Body of pancreas (tissue), 4 donors: ENCODE results near the gene GRID2. TPM values are rescaled to one million over a fixed set of nuclear protein-coding genes. Genes with fewer than 3 reads are reported as not detected.

ENCODE experiments used
- ATAC-seq: fragments of 150-250 bp; one replicate; pipeline ENCODE4 v1.9.1; 2016
- DNase-seq, 4 donors: peaks; one replicate each; pipeline ENCODE4 v3.0.0-alpha.2; 2019
- H3K27ac ChIP-seq, 4 donors: fragments of 200-600 bp; sonication (generic); 1 replicate in 3 of 4; 2 replicates in 1 of 4; pipeline versions ENCODE4 v1.5.1 to v1.6.1; 2016 to 2019; ENCODE audit warnings: mild to moderate bottlenecking in 1 of 4, mixed read lengths in 1 of 4, moderate library complexity in 1 of 4
- H3K27me3 ChIP-seq, 2 donors: fragments of 200-600 bp; sonication (generic); one replicate each; pipeline ENCODE4 v1.6.0; 2016; ENCODE audit warnings: mild to moderate bottlenecking in 1 of 2
- H3K36me3 ChIP-seq, 2 donors: fragments of 200-600 bp; sonication (generic); replicated peaks in 1 of 2; 2 replicates each; pipeline ENCODE4 v1.5.1; 2016; ENCODE audit warnings: low read depth in 2 of 2; ENCODE audit not compliant: insufficient read depth in 1 of 2
- H3K4me1 ChIP-seq: fragments of 200-600 bp; sonication (generic); one replicate; pipeline ENCODE4 v1.6.0; 2016
- H3K4me3 ChIP-seq, 2 donors: fragments of 200-600 bp; sonication (generic); 1 replicate in 1 of 2; 2 replicates in 1 of 2; pipeline ENCODE4 v1.5.1; 2016 to 2019
- H3K9me3 ChIP-seq, 3 donors: fragments of 200-600 bp; sonication (generic); 1 replicate in 2 of 3; 2 replicates in 1 of 3; pipeline ENCODE4 v1.5.1; 2016
- CTCF ChIP-seq, 7 experiments: fragments of 450-650 bp in 4 of 7; fragments of 200-600 bp in 3 of 7; sonication (generic) in 3 of 7; IDR thresholded peaks; one replicate each; pipeline ENCODE4 v1.5.1; 2016 to 2019; ENCODE audit warnings: antibody characterized with exemption in 7 of 7
- POLR2A ChIP-seq, 3 donors: fragments of 450-650 bp; IDR thresholded peaks; one replicate each; pipeline ENCODE4 v1.6.1; 2016; ENCODE audit warnings: antibody characterized with exemption in 3 of 3, mild to moderate bottlenecking in 2 of 3
- WGBS, 2 donors: methylation state at CpG; one replicate each; pipeline ENCODE4 v1.1.5; 2017; 5-methylcytosine and 5-hydroxymethylcytosine counted together
- intact Hi-C: fragments of 100-400 bp; cut with DNase I; formaldehyde crosslinking; loops from one replicate; pipeline ENCODE4 v1.15.1; 2023
- total RNA-seq, 2 donors: library from RNA; depleted of rRNA; stranded (reverse); fragments of >200 nt; gene quantifications; one replicate each; pipeline ENCODE4 v1.1.0, GENCODE V29; 2016

GRID2 gene
- total RNA-seq, 2 donors from 2014 or later, result not detected

GRCh38 chr4:93182722-93183121 is 879.0 kb downstream of the GRID2 start:
- no peak for TF ChIP-seq CTCF (IDR thresholded peaks at IDR 0.05)
- no peak for TF ChIP-seq POLR2A (IDR thresholded peaks at IDR 0.05)
- no peak overlapping the region for H3K4me3 ChIP-seq
- ATAC-seq (no peak), DNase-seq (no peak)
- 33 to 54% methylated on average over 4 of the region's 4 CpGs for WGBS, 2 donors
- H3K4me1 ChIP-seq, result no peaks in the 10 kb centered on the region
- H3K27ac ChIP-seq, result no peak overlapping the region
- H3K36me3 ChIP-seq, result no peaks in the 10 kb centered on the region
- intact Hi-C loops, result no loop called here
- H3K27me3 ChIP-seq, result no peaks in the 10 kb centered on the region
- H3K9me3 ChIP-seq, result no peaks in the 10 kb centered on the region

- DNase-seq (no peak), ATAC-seq (peak; percentile 30)
- intact Hi-C loops, result no loop called here
- Histone ChIP-seq H3K4me3 (no peak overlapping the region), H3K27ac (no peak overlapping the region), H3K27me3 (no peaks in the 10 kb centered on the region), H3K4me1 (no peaks in the 10 kb centered on the region), H3K36me3 (no peaks in the 10 kb centered on the region), H3K9me3 (no peaks in the 10 kb centered on the region)
- no peak for TF ChIP-seq CTCF (IDR thresholded peaks at IDR 0.05)
- no peak for TF ChIP-seq POLR2A (IDR thresholded peaks at IDR 0.05)
These were observed 879.8 kb downstream of the GRID2 start for GRCh38 chr4:93183576-93183975.

- DNase-seq, result no peak
- TF ChIP-seq CTCF (IDR thresholded peaks at IDR 0.05) (no peak), POLR2A (IDR thresholded peaks at IDR 0.05) (no peak)
- no peaks in the 10 kb centered on the region for H3K4me1 ChIP-seq
- ATAC-seq, result no peak
- H3K27ac ChIP-seq, result no peak overlapping the region
- H3K27me3 ChIP-seq, result no peaks in the 10 kb centered on the region
- no peaks in the 10 kb centered on the region for H3K9me3 ChIP-seq
- H3K36me3 ChIP-seq, result no peaks in the 10 kb centered on the region
- no peak overlapping the region for H3K4me3 ChIP-seq
- 46 to 51% methylated on average over 2 of the region's 2 CpGs for WGBS, 2 donors
- intact Hi-C loops, result no loop called here
These were observed 880.3 kb downstream of the GRID2 start for GRCh38 chr4:93184053-93184452.

GRCh38 chr4:93186846-93187245 is 883.1 kb downstream of the GRID2 start:
- WGBS, 2 donors, result 77 to 89% methylated on average over 1 of the region's 1 CpG
- no peak for ATAC-seq
- no peak overlapping the region for H3K27ac ChIP-seq
- intact Hi-C loops, result no loop called here
- no peaks in the 10 kb centered on the region for H3K36me3 ChIP-seq
- no peak for DNase-seq
- no peak overlapping the region for H3K4me3 ChIP-seq
- H3K9me3 ChIP-seq, result no peaks in the 10 kb centered on the region
- no peaks in the 10 kb centered on the region for H3K27me3 ChIP-seq
- TF ChIP-seq POLR2A (IDR thresholded peaks at IDR 0.05), result no peak
- TF ChIP-seq CTCF (IDR thresholded peaks at IDR 0.05), result no peak
- no peaks in the 10 kb centered on the region for H3K4me1 ChIP-seq

GRCh38 chr4:93187466-93187865 is 883.7 kb downstream of the GRID2 start:
- DNase-seq, result no peak
- ATAC-seq, result no peak
- Histone ChIP-seq H3K27ac (no peak overlapping the region), H3K4me1 (no peaks in the 10 kb centered on the region), H3K36me3 (no peaks in the 10 kb centered on the region), H3K9me3 (no peaks in the 10 kb centered on the region), H3K27me3 (no peaks in the 10 kb centered on the region), H3K4me3 (no peak overlapping the region)
- TF ChIP-seq POLR2A (IDR thresholded peaks at IDR 0.05) (no peak), CTCF (IDR thresholded peaks at IDR 0.05) (no peak)
- 76 to 78% methylated on average over 4 of the region's 4 CpGs for WGBS, 2 donors
- intact Hi-C loops, result no loop called here
